Fibroblast of the aortic adventitia (primary cell): ENCODE data around the gene ARMC9. TPM values are rescaled to one million over a fixed set of nuclear protein-coding genes. Genes with fewer than 3 reads are reported as not detected.

Source experiments
- DNase-seq: peaks from one replicate; pipeline ENCODE4 v3.0.0-alpha.2; 2010; ENCODE audit warnings: low read depth
- H3K4me3 ChIP-seq: 2 replicates; pipeline ENCODE4 v1.5.1; 2011; ENCODE audit warnings: low read depth, mild to moderate bottlenecking, control low read depth, low read length, moderate library complexity
- total RNA-seq: library from RNA; depleted of rRNA; stranded (reverse); fragments of >200 nt; gene quantifications from 2 replicates; pipeline ENCODE4 v1.2.3, GENCODE V29; 2012; ENCODE audit warnings: low replicate concordance
- TF ChIP-seq, protein P1 (sequence below): IDR thresholded peaks from 2 replicates; pipeline ENCODE4 v1.5.1; 2011; ENCODE audit warnings: mild to moderate bottlenecking, low read length, control low read depth, inconsistent platforms; ENCODE audit not compliant: insufficient read depth

Gene ARMC9
- total RNA-seq, 1 donor = 94.4 TPM

DNA sequence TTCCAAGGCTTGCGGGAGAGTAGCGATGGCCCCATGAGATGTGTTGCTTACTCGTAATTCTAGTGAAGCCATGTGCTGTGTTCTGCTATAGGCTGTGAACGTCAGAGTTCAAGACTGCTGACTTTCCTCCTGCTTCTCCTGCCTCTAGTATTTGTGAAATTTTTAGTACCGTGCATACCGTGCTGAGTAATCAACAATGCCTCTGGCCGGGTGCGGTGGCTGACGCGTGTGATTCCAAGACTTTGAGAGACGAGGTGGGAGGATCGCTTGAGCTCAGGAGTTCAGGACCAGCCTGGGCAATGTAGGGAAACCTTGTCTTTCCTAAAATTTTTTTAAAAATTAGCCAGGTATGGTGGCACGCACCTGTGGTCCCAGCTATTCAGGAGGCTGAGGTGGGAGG lies 137.2 kb downstream of the ARMC9 start:
- no peak overlapping the region for H3K4me3 ChIP-seq
- DNase-seq = no peak
- TF ChIP-seq, protein P1, sequence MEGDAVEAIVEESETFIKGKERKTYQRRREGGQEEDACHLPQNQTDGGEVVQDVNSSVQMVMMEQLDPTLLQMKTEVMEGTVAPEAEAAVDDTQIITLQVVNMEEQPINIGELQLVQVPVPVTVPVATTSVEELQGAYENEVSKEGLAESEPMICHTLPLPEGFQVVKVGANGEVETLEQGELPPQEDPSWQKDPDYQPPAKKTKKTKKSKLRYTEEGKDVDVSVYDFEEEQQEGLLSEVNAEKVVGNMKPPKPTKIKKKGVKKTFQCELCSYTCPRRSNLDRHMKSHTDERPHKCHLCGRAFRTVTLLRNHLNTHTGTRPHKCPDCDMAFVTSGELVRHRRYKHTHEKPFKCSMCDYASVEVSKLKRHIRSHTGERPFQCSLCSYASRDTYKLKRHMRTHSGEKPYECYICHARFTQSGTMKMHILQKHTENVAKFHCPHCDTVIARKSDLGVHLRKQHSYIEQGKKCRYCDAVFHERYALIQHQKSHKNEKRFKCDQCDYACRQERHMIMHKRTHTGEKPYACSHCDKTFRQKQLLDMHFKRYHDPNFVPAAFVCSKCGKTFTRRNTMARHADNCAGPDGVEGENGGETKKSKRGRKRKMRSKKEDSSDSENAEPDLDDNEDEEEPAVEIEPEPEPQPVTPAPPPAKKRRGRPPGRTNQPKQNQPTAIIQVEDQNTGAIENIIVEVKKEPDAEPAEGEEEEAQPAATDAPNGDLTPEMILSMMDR = no peak

DNA sequence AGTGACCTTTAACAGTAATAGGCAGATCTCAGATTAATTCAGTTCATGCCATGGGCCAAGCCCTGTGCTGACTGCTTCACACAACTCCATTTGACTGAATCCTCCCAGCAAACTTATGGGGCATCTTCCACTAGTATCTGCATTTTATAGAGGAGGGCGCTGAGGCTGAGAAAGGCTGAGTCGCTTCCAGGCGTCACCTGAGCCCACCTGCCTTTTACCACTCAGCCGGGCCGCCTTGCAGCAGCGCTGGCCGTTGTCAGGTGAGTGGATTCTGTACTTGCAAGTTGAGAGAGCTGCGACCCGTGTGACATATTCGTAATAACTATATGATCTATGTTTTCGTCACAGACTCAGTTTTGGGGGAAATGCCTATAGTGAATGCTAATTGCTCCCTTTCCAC lies 137.8 kb downstream of the ARMC9 start:
- no peak for DNase-seq
- TF ChIP-seq, protein P1 = no peak
- no peak overlapping the region for H3K4me3 ChIP-seq

DNA sequence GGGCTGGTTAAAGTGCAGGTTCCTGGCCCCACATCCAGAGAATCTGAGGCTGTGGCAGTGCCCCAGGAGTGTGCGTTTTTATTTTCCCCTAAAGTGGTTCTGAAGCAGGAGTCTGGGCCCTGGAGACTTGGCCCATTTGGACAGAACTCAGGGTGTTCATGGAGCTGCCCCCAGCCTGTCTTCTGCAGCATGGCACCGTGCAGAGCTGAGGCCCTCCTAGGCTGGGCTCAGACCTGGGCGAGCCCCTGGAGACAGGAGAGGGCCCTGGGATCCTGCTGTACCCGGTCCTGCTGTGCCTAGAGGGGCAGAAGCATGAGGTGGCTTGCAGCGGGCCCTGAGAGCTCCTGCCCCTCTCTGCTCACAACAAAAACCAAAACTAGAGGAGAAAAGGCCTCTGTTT lies 138.3 kb downstream of the ARMC9 start:
- TF ChIP-seq, protein P1 = no peak
- no peak for DNase-seq
- H3K4me3 ChIP-seq = no peak overlapping the region

DNA sequence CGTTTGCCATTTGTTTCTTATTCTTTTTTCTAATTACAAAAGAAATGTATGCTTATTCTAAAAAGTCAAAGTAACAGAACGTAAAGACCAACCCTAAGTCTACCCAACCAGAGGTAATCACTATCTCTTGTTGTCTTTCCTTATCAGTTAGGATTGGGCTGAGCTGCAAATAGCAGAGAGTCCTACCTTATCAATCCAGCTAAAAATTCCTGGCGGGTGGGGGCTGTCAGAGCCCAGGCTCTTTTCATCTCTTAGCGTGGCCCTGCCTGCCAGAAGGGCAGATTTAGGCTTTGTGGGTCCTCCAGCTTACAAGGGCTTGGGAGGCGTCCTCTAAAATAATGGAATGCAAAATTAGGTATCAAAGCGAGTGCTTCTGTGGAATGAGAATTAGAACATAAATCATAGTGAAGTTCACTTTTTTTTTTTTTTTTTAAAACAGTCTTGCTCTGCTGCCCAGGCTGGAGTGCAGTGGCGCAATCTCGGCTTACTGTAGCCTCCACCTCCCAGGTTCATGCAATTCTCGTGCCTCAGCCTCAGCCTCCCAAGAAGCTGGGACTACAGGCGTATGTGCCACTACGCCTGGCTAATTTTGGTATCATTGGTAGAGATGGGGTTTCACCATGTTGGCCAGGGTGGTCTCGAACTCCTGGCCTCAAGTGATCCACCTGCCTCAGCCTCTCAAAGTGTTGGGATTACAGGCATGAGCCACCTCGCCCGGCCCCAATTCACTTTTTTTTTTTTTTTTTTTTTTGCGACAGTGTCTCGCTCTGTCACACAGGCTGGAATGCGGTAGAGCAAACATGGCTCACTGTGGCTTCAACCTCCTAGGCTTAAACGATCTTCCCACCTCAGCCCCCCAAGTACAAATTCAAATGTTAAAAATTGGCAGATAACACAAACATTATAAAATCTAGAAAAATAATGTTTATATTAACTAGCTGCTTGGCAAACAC lies 139.7 kb downstream of the ARMC9 start:
- TF ChIP-seq, protein P1 = no peak
- DNase-seq = no peak
- H3K4me3 ChIP-seq = no peak overlapping the region

DNA sequence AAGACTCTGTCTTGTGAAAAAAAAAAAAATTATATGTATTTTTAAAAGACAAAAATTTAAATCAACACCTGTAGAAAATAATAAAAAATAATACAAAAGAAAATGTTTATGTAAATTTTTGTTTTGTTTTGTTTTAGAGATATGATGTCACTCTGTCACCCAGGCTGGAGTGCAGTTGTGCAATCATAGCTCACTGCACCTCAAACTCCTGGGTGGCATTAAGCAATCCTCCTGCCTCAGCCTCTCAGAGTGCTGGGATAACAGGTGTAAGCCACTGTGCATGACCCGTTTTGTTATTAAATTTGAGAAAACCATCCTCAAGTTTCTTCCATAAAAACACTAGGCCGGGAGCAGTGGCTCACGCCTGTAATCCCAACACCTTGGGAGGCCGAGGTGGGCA lies 140.9 kb downstream of the ARMC9 start:
- H3K4me3 ChIP-seq = no peak overlapping the region
- no peak for DNase-seq
- TF ChIP-seq, protein P1 = no peak

DNA sequence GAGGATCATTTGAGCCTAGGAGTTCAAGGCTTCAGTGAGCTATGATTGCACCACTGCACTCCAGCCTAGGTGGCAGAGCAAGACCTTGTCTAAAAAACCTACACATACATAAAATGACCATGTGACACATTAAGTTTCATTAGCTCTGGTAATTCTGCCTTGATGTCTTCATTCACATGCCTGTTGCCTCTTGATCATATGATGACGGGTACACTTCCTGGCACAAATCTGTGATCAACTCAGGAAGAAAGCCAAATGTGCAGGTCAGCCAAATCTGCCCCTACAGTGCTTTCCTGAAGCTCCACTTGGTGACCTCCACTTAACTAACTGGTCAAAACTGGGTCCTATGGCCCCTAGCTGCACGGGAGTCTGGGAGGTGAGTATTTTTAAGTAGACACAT lies 142.7 kb downstream of the ARMC9 start:
- no peak overlapping the region for H3K4me3 ChIP-seq
- TF ChIP-seq, protein P1 = no peak
- DNase-seq = no peak
